Fibroblast of lung (primary cell): ENCODE measurements around the gene TMC6. TPM values are rescaled to one million over a fixed set of nuclear protein-coding genes. Genes with fewer than 3 reads are reported as not detected.
"Not testable (repeated sequence)": the region's sequence is repeated elsewhere in the genome, so short reads cannot be mapped to it uniquely, and the experiment has no call there.

Source experiments
- DNase-seq, 2 donors: peaks; one replicate each; pipeline versions ENCODE4 v3.0.0 to v3.0.0-alpha.2; 2010; ENCODE audit warnings: low read depth in 2 of 2
- H2AFZ ChIP-seq: 2 replicates; pipeline ENCODE4 v1.5.1; 2012; ENCODE audit warnings: low read length, control low read depth, inconsistent platforms
- H3K27ac ChIP-seq: 2 replicates; pipeline ENCODE4 v1.5.1; 2011; ENCODE audit warnings: low read length, control low read depth; ENCODE audit not compliant: insufficient read depth
- H3K27me3 ChIP-seq: 2 replicates; pipeline ENCODE4 v1.5.1; 2011; ENCODE audit warnings: mild to moderate bottlenecking, low read length; ENCODE audit not compliant: control insufficient read depth, insufficient read depth
- H3K36me3 ChIP-seq: 2 replicates; pipeline ENCODE4 v1.5.1; 2011; ENCODE audit warnings: low read length; ENCODE audit not compliant: control insufficient read depth, insufficient read depth
- H3K4me1 ChIP-seq: 2 replicates; pipeline ENCODE4 v1.5.1; 2011; ENCODE audit warnings: low read length; ENCODE audit not compliant: control insufficient read depth, insufficient read depth; ENCODE audit errors: extremely low read depth
- H3K4me2 ChIP-seq: 2 replicates; pipeline ENCODE4 v1.5.1; 2011; ENCODE audit warnings: low read length, control low read depth; ENCODE audit not compliant: insufficient read depth; ENCODE audit errors: extremely low read depth
- H3K4me3 ChIP-seq, 4 experiments: fragments of 200-600 bp in 1 of 4; sonication (generic) in 1 of 4; replicated peaks in 1 of 4; 2 replicates each; pipeline ENCODE4 v1.5.1; 2011 to 2016; ENCODE audit warnings: low read length in 4 of 4, low read depth in 3 of 4, mild to moderate bottlenecking in 3 of 4, control low read depth in 2 of 4, inconsistent platforms in 1 of 4, mixed read lengths in 1 of 4; ENCODE audit not compliant: insufficient read depth in 1 of 4; ENCODE audit errors: control extremely low read depth in 1 of 4
- H3K79me2 ChIP-seq: 2 replicates; pipeline ENCODE4 v1.5.1; 2012; ENCODE audit warnings: mild to moderate bottlenecking, low read length, inconsistent platforms; ENCODE audit not compliant: control insufficient read depth, insufficient read depth
- H3K9ac ChIP-seq: 2 replicates; pipeline ENCODE4 v1.5.1; 2011; ENCODE audit warnings: mild to moderate bottlenecking, low read length, control low read depth; ENCODE audit not compliant: insufficient read depth
- H3K9me3 ChIP-seq: 2 replicates; pipeline ENCODE4 v1.5.1; 2012; ENCODE audit warnings: low read depth, low read length; ENCODE audit not compliant: control insufficient read depth, insufficient read depth
- H4K20me1 ChIP-seq: 2 replicates; pipeline ENCODE4 v1.5.1; 2011; ENCODE audit warnings: low read length; ENCODE audit not compliant: control insufficient read depth, insufficient read depth; ENCODE audit errors: extremely low read depth
- CTCF ChIP-seq, 2 donors: IDR thresholded peaks in 1 of 2; conservative IDR thresholded peaks in 1 of 2; 1 replicate in 1 of 2; 2 replicates in 1 of 2; pipeline ENCODE4 v1.5.1; 2011 to 2012; ENCODE audit warnings: low read length in 2 of 2, control low read depth in 1 of 2, inconsistent platforms in 1 of 2, low read depth in 1 of 2, mild to moderate bottlenecking in 1 of 2
- EZH2 ChIP-seq: IDR thresholded peaks from 2 replicates; pipeline ENCODE4 v1.5.1; 2012; ENCODE audit warnings: low read length, control low read depth, mild to moderate bottlenecking; ENCODE audit errors: missing control alignments
- polyA plus RNA-seq, 2 donors: library from polyadenylated mRNA; depleted of rRNA in 1 of 2; stranded (reverse) in 1 of 2; unstranded in 1 of 2; fragments of >200 nt; gene quantifications; 2 replicates each; pipeline ENCODE4 v1.2.1, GENCODE V29; 2011 to 2012; ENCODE audit warnings: missing spikeins in 1 of 2
- total RNA-seq: library from RNA; depleted of rRNA; stranded (reverse); fragments of >200 nt; gene quantifications from 2 replicates; pipeline ENCODE4 v1.2.1, GENCODE V29; 2014

Gene TMC6
- total and polyA plus RNA-seq, 2 donors (not counting 1 experiment from before 2014, with no cell fraction given), result 0.17 to 1.3 TPM

DNA sequence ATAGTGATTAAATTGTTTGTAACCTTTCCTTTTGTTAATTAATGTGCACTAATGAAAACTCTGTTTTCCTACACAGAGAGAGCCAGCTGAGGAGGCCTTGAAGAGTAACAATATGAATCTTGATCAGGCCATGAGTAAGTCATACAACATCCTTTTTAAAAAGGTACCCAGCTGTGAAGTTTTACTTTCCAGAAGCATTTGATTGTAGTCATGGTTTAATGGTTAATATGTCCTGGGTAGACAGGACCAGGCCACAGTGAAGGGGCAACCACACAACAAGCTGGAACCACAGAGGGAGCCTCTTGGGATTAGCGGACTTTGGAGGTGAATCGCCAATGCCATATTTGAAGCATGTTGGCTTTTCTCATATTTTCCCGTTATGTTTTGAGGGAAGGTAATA is 55.6 kb downstream of the TMC6 start:
- Histone ChIP-seq H3K9me3 (no peaks in the 10 kb centered on the region), H2AFZ (no peak overlapping the region), H3K4me2 (no peak overlapping the region), H3K4me1 (no peaks in the 10 kb centered on the region), H4K20me1 (no peaks in the 10 kb centered on the region), H3K27ac (no peak overlapping the region), H3K27me3 (no peaks in the 10 kb centered on the region), H3K4me3 (no peak overlapping the region), H3K9ac (no peak overlapping the region), H3K79me2 (no peaks in the 10 kb centered on the region), H3K36me3 (peaks cover 21% of the 10 kb centered on the region)
- no peak for DNase-seq
- TF ChIP-seq CTCF (conservative IDR thresholded peaks at IDR 0.05 in 1 of 2, IDR thresholded peaks at IDR 0.05 in 1 of 2; ENCODE audit: low read depth in 1 of 2, low read length in 2 of 2) (no peak), EZH2 (no peak)

- no peaks in the 10 kb centered on the region for H3K27me3 ChIP-seq
- H3K4me2 ChIP-seq, result no peak overlapping the region
- H3K4me3 ChIP-seq, result no peak overlapping the region
- no peaks in the 10 kb centered on the region for H3K4me1 ChIP-seq
- no peaks in the 10 kb centered on the region for H4K20me1 ChIP-seq
- H3K79me2 ChIP-seq, result no peaks in the 10 kb centered on the region
- DNase-seq, result no peak
- H3K9me3 ChIP-seq, result no peaks in the 10 kb centered on the region
- TF ChIP-seq CTCF (conservative IDR thresholded peaks at IDR 0.05 in 1 of 2, IDR thresholded peaks at IDR 0.05 in 1 of 2; ENCODE audit: low read depth in 1 of 2, low read length in 2 of 2) (no peak), EZH2 (no peak)
- no peak overlapping the region for H3K9ac ChIP-seq
- no peak overlapping the region for H3K27ac ChIP-seq
- peaks cover 17% of the 10 kb centered on the region for H3K36me3 ChIP-seq
- H2AFZ ChIP-seq, result no peak overlapping the region
Observed at GRCh38 chr17:78069695-78070094, 58.9 kb downstream of the TMC6 start.

DNA sequence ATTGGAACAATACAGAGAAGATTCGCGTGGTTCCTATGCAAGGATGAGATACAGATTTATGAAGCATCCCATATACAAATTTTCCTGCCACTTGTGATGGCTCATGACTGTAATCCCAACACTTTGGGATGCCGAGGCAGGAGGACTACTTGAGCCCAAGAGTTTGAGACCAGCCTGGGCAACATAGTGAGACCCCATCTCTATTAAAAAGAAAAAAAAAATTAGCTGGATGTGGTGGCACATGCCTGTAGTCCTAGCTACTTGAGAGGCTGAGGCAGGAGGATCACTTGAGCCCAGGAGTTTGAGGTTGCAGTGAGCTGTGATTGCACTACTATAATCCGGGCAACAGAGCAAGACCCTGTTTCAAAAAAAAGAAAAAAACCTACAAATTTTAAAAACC is 61.6 kb downstream of the TMC6 start:
- not testable (repeated sequence) for H3K4me3 ChIP-seq, H3K36me3 ChIP-seq, H3K79me2 ChIP-seq, H3K9ac ChIP-seq, H3K27ac ChIP-seq, H2AFZ ChIP-seq, H3K9me3 ChIP-seq, H3K4me2 ChIP-seq, H4K20me1 ChIP-seq, H3K4me1 ChIP-seq, H3K27me3 ChIP-seq, DNase-seq
